GM21381 (cell line): Measurements from ENCODE around the gene ERMN.
"Not testable (repeated sequence)": the region's sequence is repeated elsewhere in the genome, so short reads cannot be mapped to it uniquely, and the experiment has no call there.

Source experiments
- ATAC-seq: cut with Tn5 transposase; IDR thresholded peaks from one replicate; pipeline ENCODE4 v1.9.1; 2021; ENCODE audit warnings: mild to moderate bottlenecking, moderate library complexity; ENCODE audit not compliant: unreplicated experiment

The ERMN gene

GRCh38 chr2:157325786-157326185 lies at the start of gene ERMN:
Gene ERMN, minus strand, starts transcription at chr2:157325824. Its CDS starts 182 bp downstream, at chr2:157325642.
- no peak for ATAC-seq

- no peak for ATAC-seq
Measured at GRCh38 chr2:157375384-157375783, 49.8 kb upstream of the ERMN start.

GRCh38 chr2:157368508-157368907 lies 42.9 kb upstream of the ERMN start:
- not testable (repeated sequence) for ATAC-seq

- no peak for ATAC-seq
Measured at GRCh38 chr2:157367704-157368103, 42.1 kb upstream of the ERMN start.

- peak; percentile 84 for ATAC-seq
Measured at GRCh38 chr2:157364257-157364974, 38.8 kb upstream of the ERMN start.

GRCh38 chr2:157363612-157364101 lies 38.0 kb upstream of the ERMN start:
- ATAC-seq: peak; percentile 65

GRCh38 chr2:157362627-157363026 lies 37.0 kb upstream of the ERMN start:
- no peak for ATAC-seq

GRCh38 chr2:157361526-157361925 lies 35.9 kb upstream of the ERMN start:
- no peak for ATAC-seq

GRCh38 chr2:157359628-157360027 lies 34.0 kb upstream of the ERMN start:
- no peak for ATAC-seq

GRCh38 chr2:157355618-157356017 lies 30.0 kb upstream of the ERMN start:
- ATAC-seq: no peak

- no peak for ATAC-seq
Measured at GRCh38 chr2:157349949-157350515, 24.4 kb upstream of the ERMN start.

GRCh38 chr2:157348291-157348921 lies 22.8 kb upstream of the ERMN start:
- no peak for ATAC-seq

- no peak for ATAC-seq
Measured at GRCh38 chr2:157345647-157346389, 20.2 kb upstream of the ERMN start.

GRCh38 chr2:157341381-157341780 lies 15.8 kb upstream of the ERMN start:
- ATAC-seq: not testable (repeated sequence)

- ATAC-seq: no peak
Measured at GRCh38 chr2:157339965-157340655, 14.5 kb upstream of the ERMN start.

- ATAC-seq: no peak
Measured at GRCh38 chr2:157337978-157338377, 12.4 kb upstream of the ERMN start.

GRCh38 chr2:157336137-157337010 lies 10.8 kb upstream of the ERMN start:
- peak; percentile 62 for ATAC-seq

- ATAC-seq: no peak
Measured at GRCh38 chr2:157334797-157335196, 9.2 kb upstream of the ERMN start.

GRCh38 chr2:157334335-157334734 lies 8.7 kb upstream of the ERMN start:
- ATAC-seq: no peak
